ENCODE measurements around the gene SPAG9.

DNA sequence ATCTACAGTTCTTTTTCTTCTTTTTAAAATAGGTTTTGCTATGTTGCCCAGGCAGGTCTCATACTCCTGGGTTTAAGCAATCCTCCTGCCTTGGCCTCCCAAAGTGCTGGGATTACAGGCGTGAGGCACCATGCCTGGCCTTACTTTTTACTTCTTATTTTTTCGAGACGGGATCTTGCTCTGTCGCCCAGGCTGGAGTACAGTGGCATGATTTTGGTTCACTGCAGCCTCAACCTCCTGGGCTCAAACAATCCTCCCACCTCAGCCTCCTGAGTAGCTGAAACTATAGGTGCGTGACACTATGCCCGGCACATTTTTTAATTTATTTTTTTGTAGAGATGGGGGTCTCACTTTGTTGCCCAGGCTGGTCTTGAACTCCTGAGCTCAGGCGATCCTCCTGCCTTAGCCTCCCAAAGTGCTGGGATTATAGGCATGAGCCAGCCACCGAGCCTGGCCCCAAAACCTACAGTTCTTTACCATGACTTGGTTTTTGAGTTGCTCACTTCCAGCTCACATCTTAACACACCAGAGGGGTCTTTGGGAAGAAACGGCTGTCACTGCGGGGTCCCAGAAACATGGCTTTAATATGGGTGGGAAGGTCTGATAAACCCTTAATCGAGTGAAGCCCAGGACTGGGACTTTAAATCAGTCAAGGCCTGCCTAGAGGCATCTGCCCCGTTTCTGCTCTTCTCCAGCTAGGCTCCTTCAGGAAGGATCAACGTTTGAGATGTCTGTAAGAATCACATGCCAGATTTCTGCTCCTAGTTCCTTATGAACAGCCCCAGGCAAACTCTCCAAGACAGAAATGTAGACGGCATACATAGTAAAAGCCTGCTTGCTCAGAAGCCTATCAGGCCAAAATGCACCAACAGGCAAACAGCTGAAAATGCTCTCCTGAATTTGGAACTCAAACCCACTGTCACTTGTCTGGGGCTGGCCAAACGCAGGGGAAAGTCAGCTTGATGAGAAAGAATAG lies 162.8 kb downstream of the SPAG9 start:
- no peak for TF ChIP-seq EZH2 (IDR thresholded peaks at IDR 0.05; ENCODE audit: borderline replicate concordance, low read depth, low read length, severe bottlenecking)
- TF ChIP-seq, protein P1, sequence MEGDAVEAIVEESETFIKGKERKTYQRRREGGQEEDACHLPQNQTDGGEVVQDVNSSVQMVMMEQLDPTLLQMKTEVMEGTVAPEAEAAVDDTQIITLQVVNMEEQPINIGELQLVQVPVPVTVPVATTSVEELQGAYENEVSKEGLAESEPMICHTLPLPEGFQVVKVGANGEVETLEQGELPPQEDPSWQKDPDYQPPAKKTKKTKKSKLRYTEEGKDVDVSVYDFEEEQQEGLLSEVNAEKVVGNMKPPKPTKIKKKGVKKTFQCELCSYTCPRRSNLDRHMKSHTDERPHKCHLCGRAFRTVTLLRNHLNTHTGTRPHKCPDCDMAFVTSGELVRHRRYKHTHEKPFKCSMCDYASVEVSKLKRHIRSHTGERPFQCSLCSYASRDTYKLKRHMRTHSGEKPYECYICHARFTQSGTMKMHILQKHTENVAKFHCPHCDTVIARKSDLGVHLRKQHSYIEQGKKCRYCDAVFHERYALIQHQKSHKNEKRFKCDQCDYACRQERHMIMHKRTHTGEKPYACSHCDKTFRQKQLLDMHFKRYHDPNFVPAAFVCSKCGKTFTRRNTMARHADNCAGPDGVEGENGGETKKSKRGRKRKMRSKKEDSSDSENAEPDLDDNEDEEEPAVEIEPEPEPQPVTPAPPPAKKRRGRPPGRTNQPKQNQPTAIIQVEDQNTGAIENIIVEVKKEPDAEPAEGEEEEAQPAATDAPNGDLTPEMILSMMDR (IDR thresholded peaks at IDR 0.05; ENCODE audit: borderline replicate concordance, extremely low read depth, low read length, poor library complexity, severe bottlenecking) = no peak

Measured in DND-41 (cell line).